GM11168 (cell line): ENCODE results near the gene BRMS1L.
"Not testable (repeated sequence)": the region's sequence is repeated elsewhere in the genome, so short reads cannot be mapped to it uniquely, and the experiment has no call there.

ENCODE experiments used
- in situ Hi-C: fragments of 300-500 bp; cut with MboI; formaldehyde crosslinking; loops from one replicate; pipeline ENCODE4 v1.12.0; 2022; ENCODE audit warnings: low sequenced_read_pairs; ENCODE audit not compliant: unreplicated experiment

Gene BRMS1L

GRCh38 chr14:35826218-35826951, at the start of gene BRMS1L:
Gene BRMS1L, plus strand, starts transcription at chr14:35826338. Its CDS starts 179 bp downstream, at chr14:35826517.
- in situ Hi-C loops = no loop called here

- in situ Hi-C loops = no loop called here
These were observed 49.3 kb upstream of the BRMS1L start for GRCh38 chr14:35776823-35777222.

GRCh38 chr14:35777550-35777949, 48.6 kb upstream of the BRMS1L start:
- in situ Hi-C loops = not testable (repeated sequence)

GRCh38 chr14:35779368-35779767, 46.8 kb upstream of the BRMS1L start:
- in situ Hi-C loops = no loop called here

- in situ Hi-C loops = no loop called here
These were observed 42.4 kb upstream of the BRMS1L start for GRCh38 chr14:35783699-35784098.

GRCh38 chr14:35786856-35787255, 39.3 kb upstream of the BRMS1L start:
- in situ Hi-C loops = no loop called here

- in situ Hi-C loops = no loop called here
These were observed 36.5 kb upstream of the BRMS1L start for GRCh38 chr14:35789651-35790050.

GRCh38 chr14:35797796-35798195, 28.3 kb upstream of the BRMS1L start:
- in situ Hi-C loops = no loop called here

GRCh38 chr14:35806006-35806907, 19.9 kb upstream of the BRMS1L start:
- in situ Hi-C loops = no loop called here

GRCh38 chr14:35807131-35807961, 18.8 kb upstream of the BRMS1L start:
- in situ Hi-C loops = no loop called here

GRCh38 chr14:35808076-35808637, 18.0 kb upstream of the BRMS1L start:
- in situ Hi-C loops = no loop called here

GRCh38 chr14:35808638-35809563, 17.2 kb upstream of the BRMS1L start, which contains the start of gene RALGAPA1:
Gene RALGAPA1, minus strand, starts transcription at chr14:35809295. Its CDS starts 460 bp downstream, at chr14:35808835.
- in situ Hi-C loops = not testable (repeated sequence)

GRCh38 chr14:35809597-35809996, 16.5 kb upstream of the BRMS1L start:
- in situ Hi-C loops = no loop called here

- in situ Hi-C loops = no loop called here
These were observed 15.2 kb upstream of the BRMS1L start for GRCh38 chr14:35810963-35811362.

- in situ Hi-C loops = no loop called here
These were observed 11.7 kb upstream of the BRMS1L start for GRCh38 chr14:35814371-35815005.

- in situ Hi-C loops = no loop called here
These were observed 7.6 kb upstream of the BRMS1L start for GRCh38 chr14:35818346-35819115.

GRCh38 chr14:35819591-35820540, 6.3 kb upstream of the BRMS1L start:
- in situ Hi-C loops = no loop called here
